Naive thymus-derived CD4-positive, alpha-beta T cell (primary cell): ENCODE results near the gene NKAIN1. TPM values are rescaled to one million over a fixed set of nuclear protein-coding genes. Genes with fewer than 3 reads are reported as not detected.

Source experiments
- ATAC-seq: fragments of 150-1000 bp; cut with Tn5 transposase; 2 replicates; pipeline ENCODE4 v1.10.0; 2021; ENCODE audit warnings: mild to moderate bottlenecking, moderate library complexity
- CTCF ChIA-PET: fragments of 350-600 bp; sonication (Branson Sonifier 250); formaldehyde crosslinking; loops from one replicate; lab custom pipeline; 2021; ENCODE audit warnings: antibody characterized with exemption; lab: Charles Lee
- POLR2A ChIA-PET: fragments of 350-600 bp; sonication (Branson Sonifier 250); formaldehyde crosslinking; loops from one replicate; lab custom pipeline; 2021; ENCODE audit warnings: antibody characterized with exemption, inconsistent platforms; lab: Charles Lee
- DNase-seq, 9 donors: peaks; one replicate each; pipeline versions ENCODE4 v3.0.0 to v3.0.0-alpha.2; 2020 to 2022; ENCODE audit warnings: mixed read lengths in 1 of 9
- H3K27ac ChIP-seq: one replicate; pipeline ENCODE4 v1.7.0; 2013; ENCODE audit warnings: mild to moderate bottlenecking, low read depth, low read length, moderate library complexity
- H3K27me3 ChIP-seq, 2 donors: one replicate each; pipeline ENCODE4 v1.7.0; 2013; ENCODE audit warnings: low read length in 2 of 2, mild to moderate bottlenecking in 2 of 2, moderate library complexity in 2 of 2; ENCODE audit not compliant: control insufficient read depth in 2 of 2, insufficient read depth in 2 of 2
- H3K36me3 ChIP-seq, 3 experiments: 1 replicate in 2 of 3; 2 replicates in 1 of 3; pipeline ENCODE4 v1.7.0; 2013; ENCODE audit warnings: low read length in 3 of 3, mild to moderate bottlenecking in 3 of 3, moderate library complexity in 1 of 3; ENCODE audit not compliant: insufficient read depth in 3 of 3, control insufficient read depth in 2 of 3
- H3K4me1 ChIP-seq, 2 donors: one replicate each; pipeline ENCODE4 v1.7.0; 2013; ENCODE audit warnings: low read length in 2 of 2, mild to moderate bottlenecking in 2 of 2, moderate library complexity in 1 of 2; ENCODE audit not compliant: control insufficient read depth in 2 of 2, insufficient read depth in 2 of 2
- H3K4me3 ChIP-seq: 2 replicates; pipeline ENCODE4 v1.7.0; 2013; ENCODE audit warnings: mild to moderate bottlenecking, low read length
- H3K9me3 ChIP-seq, 3 experiments: 1 replicate in 2 of 3; 2 replicates in 1 of 3; pipeline ENCODE4 v1.7.0; 2013; ENCODE audit warnings: low read length in 3 of 3; ENCODE audit not compliant: control insufficient read depth in 2 of 3
- H3K27ac Mint-ChIP-seq, 9 donors: one replicate each; pipeline ENCODE4 v1.8.0; 2020 to 2022; ENCODE audit warnings: mixed read lengths in 9 of 9, mild to moderate bottlenecking in 8 of 9, moderate library complexity in 5 of 9, inconsistent platforms in 2 of 9
- H3K27me3 Mint-ChIP-seq, 5 donors: one replicate each; pipeline ENCODE4 v1.8.0; 2021 to 2022; ENCODE audit warnings: mixed read lengths in 5 of 5, mild to moderate bottlenecking in 1 of 5
- H3K36me3 Mint-ChIP-seq, 5 donors: one replicate each; pipeline ENCODE4 v1.8.0; 2020 to 2022; ENCODE audit warnings: mixed read lengths in 5 of 5, mild to moderate bottlenecking in 3 of 5, inconsistent platforms in 1 of 5
- H3K4me1 Mint-ChIP-seq, 7 donors: one replicate each; pipeline ENCODE4 v1.8.0; 2020 to 2022; ENCODE audit warnings: mixed read lengths in 7 of 7, mild to moderate bottlenecking in 3 of 7, inconsistent platforms in 1 of 7
- H3K4me3 Mint-ChIP-seq, 10 donors: one replicate each; pipeline ENCODE4 v1.8.0; 2020 to 2022; ENCODE audit warnings: mild to moderate bottlenecking in 10 of 10, mixed read lengths in 10 of 10, moderate library complexity in 6 of 10, inconsistent platforms in 2 of 10
- H3K9me3 Mint-ChIP-seq, 11 donors: one replicate each; pipeline ENCODE4 v1.8.0; 2020 to 2022; ENCODE audit warnings: mixed read lengths in 11 of 11, mild to moderate bottlenecking in 4 of 11, inconsistent platforms in 1 of 11, moderate library complexity in 1 of 11
- intact Hi-C, 2 donors: fragments of 100-400 bp; cut with micrococcal nuclease; formaldehyde crosslinking; loops; one replicate each; pipeline ENCODE4 v1.15.1; 2023
- polyA plus RNA-seq, 2 donors: library from polyadenylated mRNA; unstranded; fragments of 300-500 nt; fragmentation: Illumina TruSeq; gene quantifications; one replicate each; pipeline ENCODE4 v1.2.3, GENCODE V29; 2021
- total RNA-seq, 6 experiments: library from RNA in 5 of 6; stranded (reverse) in 5 of 6; gene quantifications; 1 replicate in 5 of 6; 2 replicates in 1 of 6; pipeline ENCODE4 v1.2.3 and lab custom pipeline; 2021 to 2026

Gene NKAIN1
- total and polyA plus RNA-seq, 7 experiments from 2014 or later = not detected

- Histone ChIP-seq H3K4me3 (no peak overlapping the region), H3K9me3 (no peaks in the 10 kb centered on the region), H3K27me3 (no peaks in the 10 kb centered on the region), H3K27ac (no peak overlapping the region), H3K4me1 (no peaks in the 10 kb centered on the region), H3K36me3 (no peaks in the 10 kb centered on the region)
- ATAC-seq (no peak), DNase-seq (no peak)
- POLR2A ChIA-PET = no interaction called here
- Mint-ChIP-seq H3K27me3 (peaks cover 0 to 4% (median 0%) of the 10 kb centered on the region in 5 donors), H3K4me3 (no peak overlapping the region), H3K36me3 (no peaks in the 10 kb centered on the region), H3K4me1 (no peaks in the 10 kb centered on the region), H3K27ac (no peak overlapping the region), H3K9me3 (no peaks in the 10 kb centered on the region)
- CTCF ChIA-PET = interaction anchor here (0.6 kb wide), 1 partner anchor 37 kb away, joined by 3 read pairs; no protein-coding TSS in a partner anchor
- intact Hi-C loops = no loop called here
Observed at GRCh38 chr1:31228986-31229385, 10.7 kb downstream of the NKAIN1 start.

- ATAC-seq (no peak), DNase-seq (no peak)
- H3K4me1 Mint-ChIP-seq = no peaks in the 10 kb centered on the region
- H3K9me3 Mint-ChIP-seq = no peaks in the 10 kb centered on the region
- H3K27ac Mint-ChIP-seq = no peak overlapping the region
- H3K36me3 Mint-ChIP-seq = no peaks in the 10 kb centered on the region
- no peaks in the 10 kb centered on the region for H3K9me3 ChIP-seq
- ChIA-PET CTCF (no interaction called here), POLR2A (no interaction called here)
- no peak overlapping the region for H3K27ac ChIP-seq
- intact Hi-C loops = no loop called here
- peaks cover 0 to 4% (median 0%) of the 10 kb centered on the region in 5 donors for H3K27me3 Mint-ChIP-seq
- no peak overlapping the region for H3K4me3 ChIP-seq
- no peaks in the 10 kb centered on the region for H3K36me3 ChIP-seq
- no peaks in the 10 kb centered on the region for H3K27me3 ChIP-seq
- no peaks in the 10 kb centered on the region for H3K4me1 ChIP-seq
- no peak overlapping the region for H3K4me3 Mint-ChIP-seq
Observed at GRCh38 chr1:31227891-31228568, 11.7 kb downstream of the NKAIN1 start.

- Mint-ChIP-seq H3K27me3 (peaks cover 0 to 4% (median 0%) of the 10 kb centered on the region in 5 donors), H3K4me1 (no peaks in the 10 kb centered on the region), H3K36me3 (no peaks in the 10 kb centered on the region), H3K27ac (no peak overlapping the region), H3K4me3 (no peak overlapping the region), H3K9me3 (no peaks in the 10 kb centered on the region)
- Histone ChIP-seq H3K9me3 (no peaks in the 10 kb centered on the region), H3K27ac (no peak overlapping the region), H3K36me3 (no peaks in the 10 kb centered on the region), H3K4me3 (no peak overlapping the region), H3K27me3 (no peaks in the 10 kb centered on the region), H3K4me1 (no peaks in the 10 kb centered on the region)
- ATAC-seq = no peak
- ChIA-PET POLR2A (no interaction called here), CTCF (no interaction called here)
- intact Hi-C loops = no loop called here
- DNase-seq = no peak
Observed at GRCh38 chr1:31224068-31224467, 15.6 kb downstream of the NKAIN1 start.

GRCh38 chr1:31222176-31222575, 17.5 kb downstream of the NKAIN1 start:
- no peak overlapping the region for H3K27ac ChIP-seq
- no peaks in the 10 kb centered on the region for H3K9me3 ChIP-seq
- H3K27me3 Mint-ChIP-seq = peaks cover 0 to 4% (median 2%) of the 10 kb centered on the region in 5 donors
- POLR2A ChIA-PET = no interaction called here
- CTCF ChIA-PET = interaction anchor here (0.7 to 0.9 kb wide), 2 partner anchors 8 to 20 kb away, joined by 3 read pairs; no protein-coding TSS in a partner anchor
- no peaks in the 10 kb centered on the region for H3K4me1 ChIP-seq
- ATAC-seq = no peak
- H3K4me3 ChIP-seq = no peak overlapping the region
- H3K9me3 Mint-ChIP-seq = no peaks in the 10 kb centered on the region
- DNase-seq = no peak
- no peak overlapping the region for H3K27ac Mint-ChIP-seq
- H3K4me3 Mint-ChIP-seq = no peak overlapping the region
- no peaks in the 10 kb centered on the region for H3K27me3 ChIP-seq
- H3K36me3 ChIP-seq = no peaks in the 10 kb centered on the region
- H3K36me3 Mint-ChIP-seq = no peaks in the 10 kb centered on the region
- no peaks in the 10 kb centered on the region for H3K4me1 Mint-ChIP-seq
- intact Hi-C loops = no loop called here

GRCh38 chr1:31221072-31221471, 18.6 kb downstream of the NKAIN1 start:
- intact Hi-C loops = no loop called here

GRCh38 chr1:31219489-31219888, 20.2 kb downstream of the NKAIN1 start:
- Mint-ChIP-seq H3K9me3 (peaks cover 0 to under 1% (median 0%) of the 10 kb centered on the region in 11 donors), H3K4me1 (no peaks in the 10 kb centered on the region), H3K27me3 (peaks cover under 1 to 9% (median 2%) of the 10 kb centered on the region in 5 donors), H3K36me3 (no peaks in the 10 kb centered on the region), H3K27ac (no peak overlapping the region), H3K4me3 (no peak overlapping the region)
- intact Hi-C loops = no loop called here
- H3K27ac ChIP-seq = no peak overlapping the region
- H3K4me3 ChIP-seq = no peak overlapping the region
- ChIA-PET CTCF (interaction anchor here (0.7 kb wide), 1 partner anchor 133 kb away, joined by 4 read pairs; no protein-coding TSS in a partner anchor), POLR2A (no interaction called here)
- no peaks in the 10 kb centered on the region for H3K4me1 ChIP-seq
- H3K27me3 ChIP-seq = no peaks in the 10 kb centered on the region
- no peaks in the 10 kb centered on the region for H3K36me3 ChIP-seq
- DNase-seq = no peak
- ATAC-seq = no peak
- H3K9me3 ChIP-seq = no peaks in the 10 kb centered on the region

More at GRCh38 chr1:31221072-31221471, 18.6 kb downstream of the NKAIN1 start:
- H3K4me3 Mint-ChIP-seq = no peak overlapping the region
- H3K9me3 Mint-ChIP-seq = no peaks in the 10 kb centered on the region
- H3K36me3 Mint-ChIP-seq = no peaks in the 10 kb centered on the region
- peaks cover 0 to 4% (median 1%) of the 10 kb centered on the region in 5 donors for H3K27me3 Mint-ChIP-seq
- H3K27ac ChIP-seq = no peak overlapping the region
- no peaks in the 10 kb centered on the region for H3K27me3 ChIP-seq
- H3K9me3 ChIP-seq = no peaks in the 10 kb centered on the region
- CTCF ChIA-PET = no interaction called here
- POLR2A ChIA-PET = no interaction called here
- no peak overlapping the region for H3K27ac Mint-ChIP-seq
- ATAC-seq (no peak), DNase-seq (no peak)
- no peaks in the 10 kb centered on the region for H3K4me1 Mint-ChIP-seq
- no peaks in the 10 kb centered on the region for H3K4me1 ChIP-seq
- H3K4me3 ChIP-seq = no peak overlapping the region
- no peaks in the 10 kb centered on the region for H3K36me3 ChIP-seq

- Histone ChIP-seq H3K27me3 (no peaks in the 10 kb centered on the region), H3K4me3 (no peak overlapping the region), H3K9me3 (no peaks in the 10 kb centered on the region), H3K36me3 (no peaks in the 10 kb centered on the region), H3K27ac (no peak overlapping the region), H3K4me1 (no peaks in the 10 kb centered on the region)
- Mint-ChIP-seq H3K4me3 (no peak overlapping the region), H3K27me3 (peaks cover 3 to 8% (median 8%) of the 10 kb centered on the region in 5 donors), H3K27ac (no peak overlapping the region), H3K36me3 (no peaks in the 10 kb centered on the region), H3K9me3 (peaks cover 0 to 3% (median 0%) of the 10 kb centered on the region in 11 donors), H3K4me1 (no peaks in the 10 kb centered on the region)
- CTCF ChIA-PET = no interaction called here
- ATAC-seq = no peak
- POLR2A ChIA-PET = no interaction called here
- intact Hi-C loops = no loop called here
- no peak for DNase-seq
Observed at GRCh38 chr1:31218705-31219104, 21.0 kb downstream of the NKAIN1 start.
